H1 (cell line): Measurements from ENCODE around the gene YIPF7. TPM values are rescaled to one million over a fixed set of nuclear protein-coding genes. Genes with fewer than 3 reads are reported as not detected.

Experiments used
- CTCF ChIA-PET: fragments of 300-600 bp; sonication (Branson Sonifier 250); formaldehyde crosslinking; loops from one replicate; lab custom pipeline; 2021; ENCODE audit not compliant: partially characterized antibody; lab: Charles Lee
- POLR2A ChIA-PET: fragments of 300-600 bp; sonication (Branson Sonifier 250); formaldehyde crosslinking; loops from one replicate; lab custom pipeline; 2021; ENCODE audit warnings: inconsistent platforms; ENCODE audit not compliant: partially characterized antibody; lab: Charles Lee
- DNase-seq, 2 experiments: peaks; one replicate each; pipeline versions ENCODE4 v3.0.0 to v3.0.0-alpha.2; 2010 to 2022; ENCODE audit warnings: low spot score in 2 of 2, low read depth in 1 of 2, mixed read lengths in 1 of 2
- FAIRE-seq: peaks from 2 replicates; lab custom pipeline; 2011; peaks lifted over from hg19 to GRCh38; lab: Jason Lieb, UNC
- H2AFZ ChIP-seq: 2 replicates; pipeline ENCODE4 v1.8.1; 2012; ENCODE audit warnings: low read length, inconsistent platforms
- H2AK5ac ChIP-seq: 2 replicates; pipeline ENCODE4 v1.6.1; 2013; ENCODE audit warnings: low read depth, low read length
- H2BK120ac ChIP-seq: replicated peaks from 2 replicates; pipeline ENCODE3; 2013; ENCODE audit warnings: low read depth, low read length, inconsistent platforms
- H2BK12ac ChIP-seq: 2 replicates; pipeline ENCODE4 v1.6.1; 2013; ENCODE audit warnings: low read depth, low read length
- H2BK15ac ChIP-seq: 2 replicates; pipeline ENCODE4 v1.6.1; 2013; ENCODE audit warnings: low read length
- H2BK20ac ChIP-seq: 2 replicates; pipeline ENCODE4 v1.6.1; 2013; ENCODE audit warnings: low read length
- H2BK5ac ChIP-seq: 2 replicates; pipeline ENCODE4 v1.6.1; 2013; ENCODE audit warnings: low read depth, low read length
- H3K14ac ChIP-seq: 2 replicates; pipeline ENCODE4 v1.6.1; 2013; ENCODE audit warnings: inconsistent platforms; ENCODE audit not compliant: insufficient read length
- H3K18ac ChIP-seq: 2 replicates; pipeline ENCODE4 v1.6.1; 2013; ENCODE audit warnings: low read length; ENCODE audit errors: extremely low read depth
- H3K23ac ChIP-seq: 2 replicates; pipeline ENCODE4 v1.6.1; 2013; ENCODE audit warnings: inconsistent platforms; ENCODE audit not compliant: insufficient read length
- H3K23me2 ChIP-seq: 2 replicates; pipeline ENCODE4 v1.6.1; 2013; ENCODE audit warnings: low read depth, low read length
- H3K27ac ChIP-seq: 2 replicates; pipeline ENCODE4 v1.6.1; 2011; ENCODE audit warnings: low read depth, low read length, inconsistent platforms
- H3K27me3 ChIP-seq, 4 experiments: replicated peaks in 1 of 4; 1 replicate in 1 of 4; 2 replicates in 3 of 4; pipeline versions ENCODE4 v1.6.1 to v1.8.1; 2011 to 2013; ENCODE audit warnings: low read length in 3 of 4, mild to moderate bottlenecking in 3 of 4, inconsistent platforms in 2 of 4, mixed read lengths in 2 of 4, moderate library complexity in 1 of 4; ENCODE audit not compliant: control insufficient read depth in 3 of 4, insufficient read depth in 3 of 4; ENCODE audit errors: extremely low read depth in 1 of 4
- H3K36me3 ChIP-seq, 4 experiments: 2 replicates each; pipeline versions ENCODE4 v1.6.1 to v1.8.1; 2011 to 2013; ENCODE audit warnings: mild to moderate bottlenecking in 4 of 4, low read length in 3 of 4, moderate library complexity in 2 of 4, control low read depth in 1 of 4, inconsistent platforms in 1 of 4; ENCODE audit not compliant: insufficient read depth in 4 of 4, control insufficient read depth in 2 of 4
- H3K4ac ChIP-seq: replicated peaks from 2 replicates; pipeline ENCODE3; 2013; ENCODE audit warnings: low read length, low read depth, mixed read lengths, inconsistent platforms; ENCODE audit not compliant: insufficient read length
- H3K4me1 ChIP-seq, 4 experiments: replicated peaks in 1 of 4; 1 replicate in 1 of 4; 2 replicates in 3 of 4; pipeline versions ENCODE4 v1.6.1 to v1.8.1; 2011 to 2013; ENCODE audit warnings: low read length in 3 of 4, inconsistent platforms in 2 of 4, mixed read lengths in 1 of 4; ENCODE audit not compliant: insufficient read depth in 4 of 4, control insufficient read depth in 3 of 4
- H3K4me2 ChIP-seq, 2 experiments: 2 replicates each; pipeline versions ENCODE4 v1.6.1 to v1.8.1; 2011 to 2013; ENCODE audit warnings: low read depth in 2 of 2, low read length in 2 of 2, control low read depth in 1 of 2, inconsistent platforms in 1 of 2, mild to moderate bottlenecking in 1 of 2; ENCODE audit not compliant: insufficient read depth in 1 of 2
- H3K4me3 ChIP-seq, 4 experiments: fragments of 200-600, 300-600 bp in 1 of 4; sonication (generic), shearing (Covaris generic), sonication (Bioruptor Twin) in 1 of 4; 2 replicates each; pipeline versions ENCODE4 v1.5.1 to v1.8.1; 2011 to 2016; ENCODE audit warnings: low read length in 4 of 4, low read depth in 3 of 4, control low read depth in 2 of 4, inconsistent platforms in 2 of 4, mild to moderate bottlenecking in 2 of 4, mixed read lengths in 1 of 4, moderate library complexity in 1 of 4; ENCODE audit not compliant: insufficient read depth in 2 of 4; ENCODE audit errors: extremely low read depth in 1 of 4
- H3K56ac ChIP-seq: replicated peaks from 2 replicates; pipeline ENCODE3; 2013; ENCODE audit warnings: low read depth, mild to moderate bottlenecking, mixed read lengths, low read length, inconsistent platforms; ENCODE audit not compliant: insufficient read length
- H3K79me1 ChIP-seq: 2 replicates; pipeline ENCODE4 v1.6.1; 2013; ENCODE audit warnings: low read depth, low read length, control low read depth
- H3K79me2 ChIP-seq, 2 experiments: 2 replicates each; pipeline versions ENCODE4 v1.6.1 to v1.8.1; 2012 to 2013; ENCODE audit warnings: low read length in 2 of 2, mild to moderate bottlenecking in 2 of 2, inconsistent platforms in 1 of 2; ENCODE audit not compliant: insufficient read depth in 2 of 2, control insufficient read depth in 1 of 2
- H3K9ac ChIP-seq, 4 experiments: replicated peaks in 1 of 4; 1 replicate in 1 of 4; 2 replicates in 3 of 4; pipeline versions ENCODE4 v1.6.1 to v1.8.1; 2011 to 2013; ENCODE audit warnings: low read depth in 3 of 4, low read length in 3 of 4, control low read depth in 2 of 4, mild to moderate bottlenecking in 2 of 4, moderate library complexity in 2 of 4, inconsistent platforms in 1 of 4; ENCODE audit errors: extremely low read depth in 1 of 4
- H3K9me3 ChIP-seq, 2 experiments: 2 replicates each; pipeline versions ENCODE4 v1.6.1 to v1.8.1; 2012 to 2013; ENCODE audit warnings: mild to moderate bottlenecking in 2 of 2, moderate library complexity in 2 of 2, control low read depth in 1 of 2, inconsistent platforms in 1 of 2, low read depth in 1 of 2, low read length in 1 of 2, mixed read lengths in 1 of 2; ENCODE audit not compliant: insufficient read depth in 2 of 2
- H4K20me1 ChIP-seq, 2 experiments: replicated peaks in 1 of 2; 2 replicates each; pipeline versions ENCODE3 to v1.8.1; 2011 to 2013; ENCODE audit warnings: inconsistent platforms in 2 of 2, low read length in 2 of 2, mild to moderate bottlenecking in 1 of 2; ENCODE audit not compliant: insufficient read depth in 2 of 2, control insufficient read depth in 1 of 2
- H4K5ac ChIP-seq: 2 replicates; pipeline ENCODE4 v1.6.1; 2013; ENCODE audit warnings: low read length, low read depth, mixed read lengths, inconsistent platforms; ENCODE audit not compliant: insufficient read length
- H4K8ac ChIP-seq: 2 replicates; pipeline ENCODE4 v1.8.0; 2013; ENCODE audit warnings: mild to moderate bottlenecking, moderate library complexity, low read length, inconsistent platforms; ENCODE audit not compliant: insufficient read depth; ENCODE audit errors: extremely low read depth
- H4K91ac ChIP-seq: replicated peaks from 2 replicates; pipeline ENCODE3; 2013; ENCODE audit warnings: low read length, mixed read lengths, inconsistent platforms; ENCODE audit not compliant: insufficient read length
- ASH2L ChIP-seq: fragments of 200-600, 300-600 bp; sonication (generic); IDR thresholded peaks from one replicate; pipeline ENCODE4 v1.7.1; 2017; ENCODE audit warnings: low read length
- CTBP2 ChIP-seq: IDR thresholded peaks from 2 replicates; pipeline ENCODE4 v1.7.0; 2011; ENCODE audit warnings: borderline replicate concordance, mild to moderate bottlenecking, moderate library complexity, mixed read lengths, low read length; ENCODE audit not compliant: insufficient read depth, insufficient read length
- PHF8 ChIP-seq: fragments of 200-600 bp; sonication (generic); conservative IDR thresholded peaks from 2 replicates; pipeline ENCODE4 v1.7.1; 2012; ENCODE audit warnings: low read depth, mild to moderate bottlenecking, inconsistent platforms, low read length, moderate library complexity
- POU5F1 ChIP-seq: IDR thresholded peaks from 2 replicates; pipeline ENCODE4 v1.6.1; 2011; ENCODE audit warnings: low read depth, mild to moderate bottlenecking, low read length, moderate library complexity
- RAD21 ChIP-seq, 2 experiments: IDR thresholded peaks in 1 of 2; conservative IDR thresholded peaks in 1 of 2; 2 replicates each; pipeline ENCODE4 v1.6.1; 2011; ENCODE audit warnings: low read depth in 2 of 2, low read length in 2 of 2, improper control_type of control experiment in 1 of 2, inconsistent platforms in 1 of 2, mild to moderate bottlenecking in 1 of 2, moderate library complexity in 1 of 2
- RBBP5 ChIP-seq: IDR thresholded peaks from 2 replicates; pipeline ENCODE4 v1.7.1; 2012; ENCODE audit warnings: low read depth, mild to moderate bottlenecking, inconsistent platforms, low read length, moderate library complexity, borderline replicate concordance
- TBP ChIP-seq: IDR thresholded peaks from 2 replicates; pipeline ENCODE4 v1.6.1; 2011; ENCODE audit warnings: low read depth, low read length, improper control_type of control experiment
- TEAD4 ChIP-seq: IDR thresholded peaks from 2 replicates; pipeline ENCODE4 v1.6.1; 2012; ENCODE audit warnings: low read depth, low read length, inconsistent platforms, mixed read lengths
- WGBS, 2 experiments: shearing (Covaris generic) in 1 of 2; methylation state at CpG; one replicate each; pipeline versions ENCODE4 v1.1.6 to v1.1.7; 2013 to 2015; ENCODE audit warnings: low lambda C conversion rate in 2 of 2, mixed read lengths in 2 of 2, inconsistent platforms in 1 of 2, low coverage in 1 of 2, missing lambda C conversion rate in 1 of 2; ENCODE audit not compliant: insufficient replicate concordance in 2 of 2, insufficient coverage in 1 of 2, insufficient read length in 1 of 2; ENCODE audit errors: extremely low coverage in 1 of 2, missing lambda C conversion rate in 1 of 2; 5-methylcytosine and 5-hydroxymethylcytosine counted together
- polyA plus RNA-seq, 7 experiments: library from polyadenylated mRNA; depleted of rRNA in 3 of 7; stranded (reverse) in 5 of 7; unstranded in 2 of 7; fragments of >200 nt in 5 of 7; fragments of 200-250 nt in 2 of 7; gene quantifications; 1 replicate in 5 of 7; 2 replicates in 1 of 7; 4 replicates in 1 of 7; pipeline versions ENCODE4 v1.2.1 to v1.2.3, GENCODE V29; 2011 to 2013; ENCODE audit warnings: missing spikeins in 2 of 7, mixed read lengths in 2 of 7
- total RNA-seq: library from RNA; stranded (reverse); fragmentation: NEBNext Ultra II Directional; extraction: Animal tissue kit (Norgen Biotek cat#: 25700); gene quantifications from 2 replicates; pipeline ENCODE4 v1.2.1, GENCODE V29; 2021

Gene YIPF7
- total and polyA plus RNA-seq, 2 of the 8 experiments (the other 6 are each of a cell fraction or from before 2014, with no cell fraction given): not detected

- Histone ChIP-seq H3K79me1 (no peaks in the 10 kb centered on the region), H2BK12ac (no peak overlapping the region), H2AFZ (no peak overlapping the region), H4K91ac (no peak overlapping the region), H3K79me2 (no peaks in the 10 kb centered on the region), H3K27ac (no peak overlapping the region), H3K14ac (no peak overlapping the region), H3K4me3 (no peak overlapping the region), H2AK5ac (no peak overlapping the region), H3K9me3 (no peaks in the 10 kb centered on the region), H3K36me3 (no peaks in the 10 kb centered on the region), H3K56ac (no peak overlapping the region), H3K4me1 (no peaks in the 10 kb centered on the region), H4K5ac (no peak overlapping the region), H4K8ac (no peak overlapping the region), H4K20me1 (no peaks in the 10 kb centered on the region), H3K23ac (no peak overlapping the region), H2BK5ac (no peak overlapping the region), H2BK20ac (no peak overlapping the region), H3K4ac (no peak overlapping the region), H2BK120ac (no peak overlapping the region), H3K18ac (no peak overlapping the region), H3K23me2 (no peaks in the 10 kb centered on the region), H3K27me3 (no peaks in the 10 kb centered on the region), H3K4me2 (no peak overlapping the region), H2BK15ac (no peak overlapping the region), H3K9ac (no peak overlapping the region)
- FAIRE-seq (no peak), DNase-seq (no peak)
- CTCF ChIA-PET: no interaction called here
- no peak for TF ChIP-seq CTBP2
- TF ChIP-seq TBP: no peak
- TF ChIP-seq ASH2L: no peak
- no peak for TF ChIP-seq TEAD4
- no peak for TF ChIP-seq RBBP5
- TF ChIP-seq RAD21 (IDR thresholded peaks at IDR 0.05 in 1 of 2, conservative IDR thresholded peaks at IDR 0.05 in 1 of 2; ENCODE audit: low read depth in 2 of 2, low read length in 2 of 2): no peak
- TF ChIP-seq PHF8: no peak
- no peak for TF ChIP-seq POU5F1
- POLR2A ChIA-PET: interaction anchor here (3.6 kb wide), 1 partner anchor 8 kb away, joined by 15 read pairs; the partner anchor contains the start of gene GUF1
- 84% methylated on average over 4 of the region's 4 CpGs; no CpG with 5 or more reads in 1 of the 2 experiments for WGBS, 2 experiments
Measured at GRCh38 chr4:44670506-44671199, 19.2 kb upstream of the YIPF7 start.
